Measurements from ENCODE around the gene KIAA1217. TPM values are rescaled to one million over a fixed set of nuclear protein-coding genes. Genes with fewer than 3 reads are reported as not detected.

The KIAA1217 gene
- polyA plus RNA-seq, 1 donor from 2014 or later, result 0.22 TPM

DNA sequence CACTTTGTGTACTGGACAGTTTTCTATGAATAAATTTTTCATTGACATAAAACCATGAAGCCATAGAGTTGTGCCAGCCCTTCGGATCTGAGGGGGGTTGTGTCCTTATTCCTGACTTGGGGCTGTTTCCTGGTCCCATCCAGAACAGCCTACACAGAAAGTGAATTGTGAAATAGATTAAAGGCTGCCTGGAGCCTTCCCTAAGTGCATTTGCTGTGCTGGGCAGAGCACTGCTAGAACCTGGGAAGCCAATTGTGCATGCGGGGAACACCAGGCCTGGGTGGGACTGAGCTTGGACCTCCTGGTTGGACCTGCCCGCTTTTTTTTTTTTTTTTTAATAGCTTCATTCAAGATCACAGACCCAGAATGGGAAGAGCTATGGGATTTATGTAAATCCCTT is 275.8 kb downstream of the KIAA1217 start:
- no peaks in the 10 kb centered on the region for H3K36me3 ChIP-seq (ENCODE audit: insufficient read depth, low read length)
- no peak overlapping the region for H3K9ac ChIP-seq (ENCODE audit: low read length)
- no peaks in the 10 kb centered on the region for H4K20me1 ChIP-seq (ENCODE audit: insufficient read depth)
- no peak overlapping the region for H3K4me2 ChIP-seq (ENCODE audit: low read length)
- no peaks in the 10 kb centered on the region for H3F3A ChIP-seq (ENCODE audit: insufficient read depth, low read length, poor library complexity, severe bottlenecking)
- H2AFZ ChIP-seq (ENCODE audit: low read depth, low read length), result no peak overlapping the region
- H3K9me3 ChIP-seq (ENCODE audit: low read length), result no peaks in the 10 kb centered on the region
- H3K79me2 ChIP-seq (replicated peaks; ENCODE audit: insufficient read depth, low read length), result no peaks in the 10 kb centered on the region
- TF ChIP-seq MXI1 (conservative IDR thresholded peaks at IDR 0.05; ENCODE audit: poor library complexity, severe bottlenecking) (no peak), TAF1 (IDR thresholded peaks at IDR 0.05; ENCODE audit: low read depth) (no peak), SMC3 (conservative IDR thresholded peaks at IDR 0.05; ENCODE audit: poor library complexity) (no peak), EP300 (conservative IDR thresholded peaks at IDR 0.05; ENCODE audit: poor library complexity, severe bottlenecking) (no peak), EZH2 (IDR thresholded peaks at IDR 0.05; ENCODE audit: borderline replicate concordance, insufficient read depth, low read length, poor library complexity, severe bottlenecking) (no peak), RAD21 (conservative IDR thresholded peaks at IDR 0.05) (no peak), POLR2AphosphoS5 (IDR thresholded peaks at IDR 0.05) (no peak), CTCF (IDR thresholded peaks at IDR 0.05; ENCODE audit: poor library complexity, severe bottlenecking) (no peak)
- TF ChIP-seq, protein P1, sequence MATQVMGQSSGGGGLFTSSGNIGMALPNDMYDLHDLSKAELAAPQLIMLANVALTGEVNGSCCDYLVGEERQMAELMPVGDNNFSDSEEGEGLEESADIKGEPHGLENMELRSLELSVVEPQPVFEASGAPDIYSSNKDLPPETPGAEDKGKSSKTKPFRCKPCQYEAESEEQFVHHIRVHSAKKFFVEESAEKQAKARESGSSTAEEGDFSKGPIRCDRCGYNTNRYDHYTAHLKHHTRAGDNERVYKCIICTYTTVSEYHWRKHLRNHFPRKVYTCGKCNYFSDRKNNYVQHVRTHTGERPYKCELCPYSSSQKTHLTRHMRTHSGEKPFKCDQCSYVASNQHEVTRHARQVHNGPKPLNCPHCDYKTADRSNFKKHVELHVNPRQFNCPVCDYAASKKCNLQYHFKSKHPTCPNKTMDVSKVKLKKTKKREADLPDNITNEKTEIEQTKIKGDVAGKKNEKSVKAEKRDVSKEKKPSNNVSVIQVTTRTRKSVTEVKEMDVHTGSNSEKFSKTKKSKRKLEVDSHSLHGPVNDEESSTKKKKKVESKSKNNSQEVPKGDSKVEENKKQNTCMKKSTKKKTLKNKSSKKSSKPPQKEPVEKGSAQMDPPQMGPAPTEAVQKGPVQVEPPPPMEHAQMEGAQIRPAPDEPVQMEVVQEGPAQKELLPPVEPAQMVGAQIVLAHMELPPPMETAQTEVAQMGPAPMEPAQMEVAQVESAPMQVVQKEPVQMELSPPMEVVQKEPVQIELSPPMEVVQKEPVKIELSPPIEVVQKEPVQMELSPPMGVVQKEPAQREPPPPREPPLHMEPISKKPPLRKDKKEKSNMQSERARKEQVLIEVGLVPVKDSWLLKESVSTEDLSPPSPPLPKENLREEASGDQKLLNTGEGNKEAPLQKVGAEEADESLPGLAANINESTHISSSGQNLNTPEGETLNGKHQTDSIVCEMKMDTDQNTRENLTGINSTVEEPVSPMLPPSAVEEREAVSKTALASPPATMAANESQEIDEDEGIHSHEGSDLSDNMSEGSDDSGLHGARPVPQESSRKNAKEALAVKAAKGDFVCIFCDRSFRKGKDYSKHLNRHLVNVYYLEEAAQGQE (IDR thresholded peaks at IDR 0.05; ENCODE audit: borderline replicate concordance), result no peak
- no peak overlapping the region for H3K27ac ChIP-seq (ENCODE audit: low read length)
- H3K27me3 ChIP-seq (ENCODE audit: insufficient read depth, low read depth, low read length), result no peaks in the 10 kb centered on the region
- H3K9me2 ChIP-seq (ENCODE audit: insufficient read depth, low read length), result no peaks in the 10 kb centered on the region
- no peak overlapping the region for H3K4me3 ChIP-seq (ENCODE audit: low read length)

GRCh38 chr10:24485304-24485703 is 276.4 kb downstream of the KIAA1217 start:
- Histone ChIP-seq H4K20me1 (ENCODE audit: insufficient read depth) (no peaks in the 10 kb centered on the region), H3K27me3 (ENCODE audit: insufficient read depth, low read depth, low read length) (no peaks in the 10 kb centered on the region), H2AFZ (ENCODE audit: low read depth, low read length) (no peak overlapping the region), H3K36me3 (ENCODE audit: insufficient read depth, low read length) (no peaks in the 10 kb centered on the region), H3K4me3 (ENCODE audit: low read length) (no peak overlapping the region), H3K27ac (ENCODE audit: low read length) (no peak overlapping the region), H3K9me2 (ENCODE audit: insufficient read depth, low read length) (no peaks in the 10 kb centered on the region), H3F3A (ENCODE audit: insufficient read depth, low read length, poor library complexity, severe bottlenecking) (no peaks in the 10 kb centered on the region), H3K4me2 (ENCODE audit: low read length) (no peak overlapping the region), H3K9me3 (ENCODE audit: low read length) (no peaks in the 10 kb centered on the region), H3K9ac (ENCODE audit: low read length) (no peak overlapping the region), H3K79me2 (replicated peaks; ENCODE audit: insufficient read depth, low read length) (no peaks in the 10 kb centered on the region)
- TF ChIP-seq CTCF (IDR thresholded peaks at IDR 0.05; ENCODE audit: poor library complexity, severe bottlenecking), result no peak
- TF ChIP-seq, protein P1 (IDR thresholded peaks at IDR 0.05; ENCODE audit: borderline replicate concordance), result no peak
- no peak for TF ChIP-seq TAF1 (IDR thresholded peaks at IDR 0.05; ENCODE audit: low read depth)
- no peak for TF ChIP-seq EZH2 (IDR thresholded peaks at IDR 0.05; ENCODE audit: borderline replicate concordance, insufficient read depth, low read length, poor library complexity, severe bottlenecking)
- TF ChIP-seq RAD21 (conservative IDR thresholded peaks at IDR 0.05), result no peak
- no peak for TF ChIP-seq EP300 (conservative IDR thresholded peaks at IDR 0.05; ENCODE audit: poor library complexity, severe bottlenecking)
- TF ChIP-seq MXI1 (conservative IDR thresholded peaks at IDR 0.05; ENCODE audit: poor library complexity, severe bottlenecking), result no peak
- no peak for TF ChIP-seq POLR2AphosphoS5 (IDR thresholded peaks at IDR 0.05)
- no peak for TF ChIP-seq SMC3 (conservative IDR thresholded peaks at IDR 0.05; ENCODE audit: poor library complexity)
